Parathyroid adenoma (tissue), 2 donors: ENCODE results near the gene PPM1E.
"Not testable (repeated sequence)": the region's sequence is repeated elsewhere in the genome, so short reads cannot be mapped to it uniquely, and the experiment has no call there.

Experiments used
- H2AFZ ChIP-seq: fragments of 300-600 bp; sonication (generic); one replicate; pipeline ENCODE4 v1.7.0; 2017; ENCODE audit warnings: antibody characterized with exemption, mild to moderate bottlenecking
- H3K27ac ChIP-seq: fragments of 300-600 bp; sonication (generic); one replicate; pipeline ENCODE4 v1.7.0; 2017
- H3K27me3 ChIP-seq: fragments of 300-600 bp; sonication (generic); one replicate; pipeline ENCODE4 v1.7.0; 2017; ENCODE audit warnings: low read length; ENCODE audit not compliant: control insufficient read depth, insufficient read depth
- H3K36me3 ChIP-seq: fragments of 300-600 bp; sonication (generic); one replicate; pipeline ENCODE4 v1.7.0; 2017; ENCODE audit warnings: low read length; ENCODE audit not compliant: control insufficient read depth, insufficient read depth
- H3K4me1 ChIP-seq: fragments of 300-600 bp; sonication (generic); one replicate; pipeline ENCODE4 v1.7.0; 2017; ENCODE audit warnings: control low read depth
- H3K4me2 ChIP-seq: fragments of 300-600 bp; sonication (generic); one replicate; pipeline ENCODE4 v1.7.0; 2017; ENCODE audit warnings: low read length
- H3K4me3 ChIP-seq: fragments of 300-600 bp; sonication (generic); one replicate; pipeline ENCODE4 v1.7.0; 2017; ENCODE audit warnings: low read depth, low read length
- H3K79me2 ChIP-seq: fragments of 300-600 bp; sonication (generic); one replicate; pipeline ENCODE4 v1.7.0; 2017; ENCODE audit warnings: control low read depth
- H3K9ac ChIP-seq: fragments of 300-600 bp; sonication (generic); one replicate; pipeline ENCODE4 v1.7.0; 2017; ENCODE audit warnings: mild to moderate bottlenecking
- H3K9me3 ChIP-seq: fragments of 300-600 bp; sonication (generic); one replicate; pipeline ENCODE4 v1.7.0; 2017; ENCODE audit warnings: low read length; ENCODE audit not compliant: control insufficient read depth
- CTCF ChIP-seq: fragments of 300-600 bp; sonication (generic); IDR thresholded peaks from one replicate; pipeline ENCODE4 v1.7.0; 2017; ENCODE audit warnings: antibody characterized with exemption, mild to moderate bottlenecking
- donor health status: primary hyperparathyroidism.

PPM1E gene

GRCh38 chr17:58956997-58957724 lies 201.5 kb downstream of the PPM1E start:
- Histone ChIP-seq H3K27me3 (no peaks in the 10 kb centered on the region), H3K9me3 (no peaks in the 10 kb centered on the region)
- TF ChIP-seq CTCF: no peak

GRCh38 chr17:58957725-58958073 lies 202.0 kb downstream of the PPM1E start:
- H3K9me3 ChIP-seq, H3K4me2 ChIP-seq, H3K27ac ChIP-seq, H3K27me3 ChIP-seq, H3K36me3 ChIP-seq, H3K4me3 ChIP-seq, H2AFZ ChIP-seq, H3K4me1 ChIP-seq, H3K9ac ChIP-seq, H3K79me2 ChIP-seq: not testable (repeated sequence)

More at GRCh38 chr17:58956997-58957724, 201.5 kb downstream of the PPM1E start:
- peaks cover 3% of the 10 kb centered on the region for H3K4me1 ChIP-seq
- H3K27ac ChIP-seq: no peak overlapping the region
- H3K4me2 ChIP-seq: no peak overlapping the region
- no peak overlapping the region for H2AFZ ChIP-seq
- H3K79me2 ChIP-seq: no peaks in the 10 kb centered on the region
- H3K9ac ChIP-seq: no peak overlapping the region
- H3K4me3 ChIP-seq: no peak overlapping the region
- H3K36me3 ChIP-seq: no peaks in the 10 kb centered on the region

GRCh38 chr17:58960068-58960467 lies 204.4 kb downstream of the PPM1E start:
- no peaks in the 10 kb centered on the region for H3K79me2 ChIP-seq
- H3K27ac ChIP-seq: no peak overlapping the region
- H3K36me3 ChIP-seq: no peaks in the 10 kb centered on the region
- H3K4me1 ChIP-seq: peaks cover 3% of the 10 kb centered on the region
- peak overlapping the region; percentile 51 for H3K4me2 ChIP-seq
- H3K4me3 ChIP-seq: no peak overlapping the region
- peak; percentile 15 for TF ChIP-seq CTCF
- no peaks in the 10 kb centered on the region for H3K9me3 ChIP-seq
- H2AFZ ChIP-seq: peak overlapping the region; percentile 41
- H3K27me3 ChIP-seq: no peaks in the 10 kb centered on the region
- no peak overlapping the region for H3K9ac ChIP-seq

GRCh38 chr17:58965221-58965620 lies 209.6 kb downstream of the PPM1E start:
- Histone ChIP-seq H3K9ac (no peak overlapping the region), H3K36me3 (no peaks in the 10 kb centered on the region), H2AFZ (no peak overlapping the region), H3K27ac (no peak overlapping the region), H3K4me2 (no peak overlapping the region), H3K9me3 (no peaks in the 10 kb centered on the region), H3K4me3 (no peak overlapping the region), H3K4me1 (peaks cover 10% of the 10 kb centered on the region), H3K27me3 (no peaks in the 10 kb centered on the region), H3K79me2 (no peaks in the 10 kb centered on the region)
- TF ChIP-seq CTCF: no peak

- Histone ChIP-seq H3K9ac (no peak overlapping the region), H3K9me3 (no peaks in the 10 kb centered on the region), H3K4me3 (no peak overlapping the region), H3K4me1 (peaks cover 8% of the 10 kb centered on the region), H3K36me3 (no peaks in the 10 kb centered on the region), H3K4me2 (no peak overlapping the region), H3K27ac (no peak overlapping the region), H2AFZ (no peak overlapping the region), H3K27me3 (no peaks in the 10 kb centered on the region), H3K79me2 (no peaks in the 10 kb centered on the region)
- TF ChIP-seq CTCF: no peak
Measured at GRCh38 chr17:58966208-58966607, 210.6 kb downstream of the PPM1E start.
